SH-SY5Y (cell line): ENCODE results near the gene POLR2F.

Experiments used
- GATA2 ChIP-seq: IDR thresholded peaks from 2 replicates; pipeline ENCODE4 v1.6.1; 2011; ENCODE audit warnings: mild to moderate bottlenecking, low read depth, low read length
- GATA3 ChIP-seq: IDR thresholded peaks from 2 replicates; pipeline ENCODE4 v1.6.1; 2011; ENCODE audit warnings: low read depth, mild to moderate bottlenecking, low read length, moderate library complexity

The POLR2F gene

GRCh38 chr22:37981282-37982011 lies 27.9 kb downstream of the POLR2F start:
- no peak for TF ChIP-seq GATA3
- no peak for TF ChIP-seq GATA2

DNA sequence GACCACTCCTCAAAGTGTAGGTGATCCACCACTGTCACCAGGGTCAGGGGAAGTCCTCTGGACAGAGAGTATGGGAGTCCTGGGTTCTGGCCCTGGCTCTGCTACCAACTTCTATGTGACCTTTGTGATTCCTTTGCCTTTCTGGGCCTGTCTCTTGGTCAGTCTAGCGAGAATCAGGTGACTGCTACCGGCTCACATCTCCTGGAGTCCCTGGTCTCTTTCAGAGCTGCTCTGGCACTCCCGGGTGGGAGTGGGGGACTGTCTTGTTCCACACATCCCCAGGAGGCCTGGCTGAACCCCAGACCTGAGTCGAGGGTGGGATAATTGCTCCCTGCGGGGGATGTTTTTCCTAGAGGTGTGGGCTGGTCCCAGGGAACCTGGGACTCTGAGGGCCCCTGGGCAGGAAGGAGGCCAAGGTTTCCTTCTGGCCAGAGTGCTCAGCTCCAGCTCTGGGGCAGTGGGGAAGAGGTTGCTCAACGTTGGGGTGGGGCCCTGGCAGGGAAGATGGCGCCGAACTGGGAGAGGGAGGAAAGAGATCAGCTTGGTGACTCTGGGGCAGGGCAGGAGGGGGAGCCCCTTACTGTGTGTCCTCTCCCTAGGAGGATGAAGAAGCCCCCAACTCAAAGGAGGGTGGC lies 28.8 kb downstream of the POLR2F start:
- no peak for TF ChIP-seq GATA3
- TF ChIP-seq GATA2: no peak

GRCh38 chr22:37982938-37983859 lies 29.7 kb downstream of the POLR2F start:
- no peak for TF ChIP-seq GATA2
- TF ChIP-seq GATA3: no peak

GRCh38 chr22:37983860-37984791 lies 30.6 kb downstream of the POLR2F start, which contains the start of gene SOX10:
Gene SOX10 (minus strand): TSS chr22:37984555. CDS start chr22:37983784, 771 bp downstream.
- TF ChIP-seq GATA2: no peak
- no peak for TF ChIP-seq GATA3

DNA sequence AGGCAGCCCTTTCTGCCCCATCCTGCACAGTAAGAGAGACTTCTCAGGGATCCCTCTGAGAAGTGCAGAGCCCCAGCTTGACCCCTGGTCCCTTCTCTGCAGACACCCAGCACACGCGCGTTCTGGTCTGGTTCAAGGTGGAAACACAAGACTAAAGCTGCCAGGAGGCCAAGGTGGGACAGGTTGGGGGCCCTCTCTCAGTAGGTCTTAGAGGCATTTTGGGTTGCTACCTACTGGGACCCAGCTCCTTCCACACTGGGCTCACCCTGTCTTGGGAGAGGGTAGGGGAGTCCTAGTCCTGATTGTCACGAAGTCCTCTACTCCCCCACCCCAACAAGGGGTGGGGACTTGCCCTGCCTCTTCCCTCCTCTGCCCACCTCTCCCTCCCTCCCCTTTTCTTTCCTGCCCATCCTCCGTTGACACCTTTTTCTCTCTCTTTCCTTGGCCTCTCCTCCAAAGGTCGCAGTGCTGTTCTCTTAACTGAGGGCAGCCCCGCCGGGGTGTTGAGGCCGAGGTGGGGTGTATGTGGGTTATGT lies 31.6 kb downstream of the POLR2F start:
- no peak for TF ChIP-seq GATA3

DNA sequence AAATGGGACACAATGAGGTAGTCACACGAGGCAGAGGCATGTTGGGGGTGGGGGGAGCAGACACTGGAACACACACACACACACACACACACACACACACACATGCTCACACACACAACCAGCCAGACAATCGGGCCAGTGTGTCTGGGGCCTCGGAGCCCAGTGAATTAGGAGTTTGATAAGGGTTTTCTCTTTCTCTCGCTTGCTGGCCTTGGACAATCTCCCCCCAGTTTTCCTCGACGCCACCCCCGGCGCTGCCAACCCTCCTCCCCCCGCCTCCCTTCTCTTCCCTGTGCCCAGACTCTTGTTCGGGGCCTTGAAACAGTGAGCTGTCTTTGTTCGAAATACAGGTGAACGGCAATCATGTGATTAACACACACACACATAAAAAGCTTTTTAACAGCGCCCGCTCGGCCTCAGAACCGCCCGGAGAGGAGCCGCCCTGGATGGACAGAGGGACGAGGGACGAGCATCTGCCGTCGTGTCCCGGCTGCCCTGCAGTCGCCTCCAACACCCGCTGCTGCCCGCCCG lies 32.3 kb downstream of the POLR2F start:
- TF ChIP-seq GATA2 (no peak), GATA3 (no peak)

- TF ChIP-seq GATA2 (no peak), GATA3 (no peak)
Measured at GRCh38 chr22:37986371-37986770, 32.9 kb downstream of the POLR2F start.

DNA sequence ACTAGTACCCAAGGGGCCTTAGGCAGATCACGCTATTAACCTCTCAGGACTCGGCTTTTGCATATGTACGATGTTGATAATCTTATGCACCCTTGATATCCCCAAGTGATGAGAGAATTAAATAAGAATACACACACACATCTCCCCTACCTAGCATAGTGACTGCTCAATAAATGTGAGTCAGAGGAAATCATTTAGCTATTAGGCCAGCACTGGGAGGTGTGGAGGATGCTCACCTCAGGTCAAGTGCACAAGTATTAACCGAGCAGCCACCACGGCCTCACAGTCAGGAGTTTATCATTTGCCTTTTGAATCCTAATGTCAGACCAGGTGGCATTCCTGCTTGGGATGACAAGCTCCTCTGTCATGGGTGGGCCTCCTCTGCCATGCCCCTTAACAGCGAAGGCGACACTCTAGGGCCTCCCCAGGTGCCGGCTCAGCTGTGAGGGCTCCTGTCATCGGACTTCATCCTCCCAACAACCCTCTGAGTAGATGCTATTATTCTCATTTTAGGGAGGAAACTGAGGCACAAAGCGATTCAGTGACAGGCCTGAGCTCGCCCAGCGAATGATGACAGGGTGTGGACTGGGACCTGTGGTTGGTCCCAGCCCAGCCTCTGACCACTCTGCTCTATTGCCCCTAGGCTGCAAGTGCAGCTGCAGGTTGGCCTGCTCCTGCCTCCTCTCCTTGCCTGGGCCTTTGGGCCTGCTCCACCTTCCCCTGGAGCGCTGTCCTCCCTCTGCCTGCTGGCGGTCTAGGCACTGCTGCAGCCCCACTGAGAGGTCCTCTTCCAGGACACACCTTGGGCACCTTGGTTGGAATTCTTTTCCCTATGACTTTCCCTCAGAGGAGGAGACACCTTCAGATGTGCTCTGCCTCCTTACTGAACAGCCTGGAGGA lies 35.9 kb downstream of the POLR2F start:
- TF ChIP-seq GATA3: no peak
- TF ChIP-seq GATA2: no peak

- TF ChIP-seq GATA2: no peak
- TF ChIP-seq GATA3: no peak
Measured at GRCh38 chr22:37990301-37990700, 36.8 kb downstream of the POLR2F start.

- no peak for TF ChIP-seq GATA2
Measured at GRCh38 chr22:37990862-37991261, 37.4 kb downstream of the POLR2F start.

DNA sequence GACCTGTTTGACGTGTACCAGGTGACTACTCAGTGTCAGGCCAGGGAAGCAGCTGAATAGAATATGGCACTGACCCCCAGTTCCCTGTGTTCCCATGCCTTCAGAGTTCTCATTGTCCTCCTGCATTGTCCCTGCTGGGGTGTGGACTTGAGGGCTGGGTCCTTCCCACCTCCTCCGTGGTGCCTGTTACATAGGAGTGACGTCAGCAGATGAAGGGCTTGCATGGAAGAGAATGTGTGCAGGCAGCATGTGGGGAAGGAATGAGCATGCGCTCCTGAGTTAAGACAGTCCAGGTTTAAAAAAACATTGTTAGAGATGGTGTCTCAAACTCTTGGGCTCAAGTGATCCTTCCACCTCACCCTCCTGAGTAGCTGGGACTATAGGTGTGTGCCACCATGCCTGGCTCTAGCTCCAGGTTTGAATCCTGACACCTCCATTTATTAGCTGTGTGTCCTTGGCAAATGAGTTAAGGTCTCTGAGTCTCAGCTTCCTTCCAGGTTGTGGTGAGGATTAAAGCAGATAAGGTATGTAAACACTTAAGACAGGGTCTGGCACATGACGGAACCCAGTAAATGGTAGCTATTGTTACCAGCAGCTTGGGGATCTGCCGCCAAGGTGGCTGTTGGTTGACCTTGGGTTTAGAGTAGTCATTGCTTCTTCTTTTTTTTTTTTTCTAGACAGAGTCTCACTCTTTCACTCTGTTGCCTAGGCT lies 38.4 kb downstream of the POLR2F start:
- no peak for TF ChIP-seq GATA3
- no peak for TF ChIP-seq GATA2

GRCh38 chr22:37994049-37994448 lies 40.5 kb downstream of the POLR2F start:
- TF ChIP-seq GATA2 (no peak), GATA3 (no peak)
